Measurements from ENCODE around the gene KRTCAP2. TPM values are rescaled to one million over a fixed set of nuclear protein-coding genes. Genes with fewer than 3 reads are reported as not detected.
A peak's percentile ranks its signal among the peaks of the same experiment; 100 is the strongest.

KRTCAP2 gene
- total and polyA plus RNA-seq, 2 experiments from 2014 or later, result 191 to 440 TPM

DNA sequence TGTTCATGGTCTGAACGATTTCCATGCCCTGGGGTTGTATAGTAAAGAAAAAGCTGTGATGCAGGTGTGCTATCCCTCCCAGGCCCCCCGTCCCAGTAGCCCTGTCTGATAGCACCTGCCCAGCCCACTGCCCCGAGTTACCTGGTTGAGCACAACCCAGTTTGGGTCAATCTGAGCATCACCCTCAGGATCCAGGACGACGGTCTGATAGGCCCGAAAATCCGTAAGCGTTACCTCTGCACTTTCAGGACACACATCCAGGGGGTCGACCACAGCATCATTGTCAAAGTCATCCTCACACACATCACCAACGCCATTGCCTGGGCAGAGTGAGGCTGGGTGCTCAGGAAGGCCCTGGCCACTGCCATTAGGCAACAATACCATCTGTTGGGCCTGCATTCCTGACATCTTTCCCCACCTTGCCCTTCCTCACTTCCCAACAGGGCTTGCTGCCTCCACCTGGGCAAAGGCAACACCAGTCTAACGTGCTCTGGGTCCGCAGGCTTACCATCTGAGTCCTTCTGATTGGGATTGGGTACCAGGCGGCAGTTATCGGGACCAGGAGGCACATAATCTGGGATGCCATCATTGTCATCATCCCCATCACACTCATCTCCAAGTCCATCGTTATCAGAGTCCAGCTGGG is 24.9 kb upstream of the KRTCAP2 start:
- Histone ChIP-seq H3K27me3 (no peaks in the 10 kb centered on the region), H3K4me2 (no peak overlapping the region), H4K20me1 (ENCODE audit: insufficient read depth, poor library complexity, severe bottlenecking) (no peaks in the 10 kb centered on the region), H3K79me2 (no peaks in the 10 kb centered on the region), H3K9me2 (replicated peaks; ENCODE audit: insufficient read depth) (no peaks in the 10 kb centered on the region), H2AFZ (no peak overlapping the region), H3K4me3 (no peak overlapping the region), H3K36me3 (replicated peaks; ENCODE audit: insufficient read depth, low read depth) (no peaks in the 10 kb centered on the region), H3K9me3 (ENCODE audit: low read depth) (no peaks in the 10 kb centered on the region), H3K27ac (no peak overlapping the region), H3K4me1 (ENCODE audit: insufficient read depth) (peaks cover 18% of the 10 kb centered on the region)
- DNase-seq (ENCODE audit: low spot score), result no peak
- no peak for TF ChIP-seq CTCF (IDR thresholded peaks at IDR 0.05; ENCODE audit: poor library complexity)
- TF ChIP-seq EZH2phosphoT487 (IDR thresholded peaks at IDR 0.05; ENCODE audit: low read depth, severe bottlenecking, unreplicated experiment), result no peak
- no peak for TF ChIP-seq EZH2 (IDR thresholded peaks at IDR 0.05; ENCODE audit: borderline replicate concordance)
- WGBS (ENCODE audit: low lambda C conversion rate, missing lambda C conversion rate), result 98% methylated on average over 15 of the region's 15 CpGs

DNA sequence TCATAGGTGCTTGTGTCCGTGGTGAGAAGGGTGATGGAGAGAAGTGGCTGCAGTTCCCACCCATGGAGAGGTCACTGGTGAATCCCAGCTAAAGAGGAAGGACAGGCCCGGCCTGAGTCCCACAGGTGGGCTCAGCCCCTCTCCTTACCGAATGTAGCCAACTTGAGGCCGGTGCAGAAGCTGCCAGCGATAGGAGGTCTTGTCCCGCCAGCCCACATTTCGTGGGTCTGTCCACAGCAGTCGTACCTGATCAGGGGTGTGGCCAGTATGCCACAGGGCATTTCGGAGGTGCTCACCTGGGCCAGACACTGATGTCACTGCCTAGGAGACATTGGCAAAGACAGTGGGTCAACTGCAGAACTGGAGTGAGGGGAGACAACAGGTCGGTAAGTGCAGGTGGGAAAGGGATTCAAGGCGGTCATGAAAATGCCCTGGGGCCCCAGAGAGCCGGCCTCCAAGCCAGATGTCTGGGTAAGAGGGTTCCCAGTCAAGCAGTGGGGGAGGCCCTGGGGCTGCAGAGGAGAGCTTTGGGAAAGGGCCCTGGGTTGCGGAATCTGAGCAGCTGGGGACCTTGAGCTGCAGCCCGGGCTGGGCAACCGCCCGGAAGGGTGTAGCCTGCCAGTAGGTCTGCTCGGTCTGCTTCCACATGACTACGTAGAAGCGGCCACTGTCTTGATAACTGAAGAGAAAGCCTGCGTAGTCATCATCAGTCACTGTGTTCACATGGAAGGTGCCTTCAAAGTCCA is 24.0 kb upstream of the KRTCAP2 start:
- no peak for TF ChIP-seq CTCF (IDR thresholded peaks at IDR 0.05; ENCODE audit: poor library complexity)
- no peak for TF ChIP-seq EZH2phosphoT487 (IDR thresholded peaks at IDR 0.05; ENCODE audit: low read depth, severe bottlenecking, unreplicated experiment)
- TF ChIP-seq EZH2 (IDR thresholded peaks at IDR 0.05; ENCODE audit: borderline replicate concordance), result no peak
- Histone ChIP-seq H2AFZ (no peak overlapping the region), H3K9me3 (ENCODE audit: low read depth) (no peaks in the 10 kb centered on the region), H3K4me1 (ENCODE audit: insufficient read depth) (peaks cover 19% of the 10 kb centered on the region), H3K36me3 (replicated peaks; ENCODE audit: insufficient read depth, low read depth) (no peaks in the 10 kb centered on the region), H3K4me3 (no peak overlapping the region), H3K4me2 (no peak overlapping the region), H3K9me2 (replicated peaks; ENCODE audit: insufficient read depth) (no peaks in the 10 kb centered on the region), H3K79me2 (no peaks in the 10 kb centered on the region), H4K20me1 (ENCODE audit: insufficient read depth, poor library complexity, severe bottlenecking) (no peaks in the 10 kb centered on the region), H3K27me3 (no peaks in the 10 kb centered on the region), H3K27ac (no peak overlapping the region)
- no peak for DNase-seq (ENCODE audit: low spot score)
- 90% methylated on average over 20 of the region's 20 CpGs for WGBS (ENCODE audit: low lambda C conversion rate, missing lambda C conversion rate)

GRCh38 chr1:155196103-155196892 is 23.2 kb upstream of the KRTCAP2 start:
- Histone ChIP-seq H3K9me2 (replicated peaks; ENCODE audit: insufficient read depth) (no peaks in the 10 kb centered on the region), H3K4me3 (no peak overlapping the region), H3K27ac (no peak overlapping the region), H3K9me3 (ENCODE audit: low read depth) (no peaks in the 10 kb centered on the region), H2AFZ (no peak overlapping the region), H3K79me2 (no peaks in the 10 kb centered on the region), H3K4me2 (peak overlapping the region; percentile 86), H4K20me1 (ENCODE audit: insufficient read depth, poor library complexity, severe bottlenecking) (no peaks in the 10 kb centered on the region), H3K36me3 (replicated peaks; ENCODE audit: insufficient read depth, low read depth) (no peaks in the 10 kb centered on the region), H3K4me1 (ENCODE audit: insufficient read depth) (peaks cover 19% of the 10 kb centered on the region), H3K27me3 (no peaks in the 10 kb centered on the region)
- TF ChIP-seq CTCF (IDR thresholded peaks at IDR 0.05; ENCODE audit: poor library complexity), result no peak
- no peak for TF ChIP-seq EZH2phosphoT487 (IDR thresholded peaks at IDR 0.05; ENCODE audit: low read depth, severe bottlenecking, unreplicated experiment)
- TF ChIP-seq EZH2 (IDR thresholded peaks at IDR 0.05; ENCODE audit: borderline replicate concordance), result no peak
- 78% methylated on average over 6 of the region's 6 CpGs for WGBS (ENCODE audit: low lambda C conversion rate, missing lambda C conversion rate)
- DNase-seq (ENCODE audit: low spot score), result no peak

All from hepatocyte (in vitro differentiated cells).